OCI-LY7 (cell line): Measurements from ENCODE around the gene KANSL1. TPM values are rescaled to one million over a fixed set of nuclear protein-coding genes. Genes with fewer than 3 reads are reported as not detected.
"Not testable (repeated sequence)": the region's sequence is repeated elsewhere in the genome, so short reads cannot be mapped to it uniquely, and the experiment has no call there.

Source experiments
- BruUV-seq: library from RNA; stranded (reverse); fragments of 400-500 nt; replicated peaks from 2 replicates; lab custom pipeline; 2021; lab: Mats Ljungman, UMichigan
- CTCF ChIA-PET: fragments of 300-600 bp; sonication (Branson Sonifier 250); formaldehyde crosslinking; loops from one replicate; lab custom pipeline; 2022; ENCODE audit warnings: antibody characterized with exemption; ENCODE audit not compliant: unreplicated experiment; lab: Charles Lee
- POLR2A ChIA-PET: fragments of 300-600 bp; sonication (Branson Sonifier 250); formaldehyde crosslinking; loops from one replicate; lab custom pipeline; 2022; ENCODE audit warnings: antibody characterized with exemption; lab: Charles Lee
- DNase-seq: peaks from one replicate; pipeline ENCODE4 v3.0.0-alpha.2; 2015; ENCODE audit warnings: low spot score
- H2AFZ ChIP-seq: fragments of 200-600 bp; sonication (generic), shearing (Covaris generic); 2 replicates; pipeline ENCODE4 v1.6.1; 2014; ENCODE audit warnings: mild to moderate bottlenecking, antibody characterized with exemption, low read length, moderate library complexity
- H3K27ac ChIP-seq: fragments of 200-600 bp; sonication (generic); 2 replicates; pipeline ENCODE4 v1.5.1; 2014; ENCODE audit warnings: mixed run types, low read depth, mild to moderate bottlenecking, moderate library complexity, low read length, inconsistent platforms; ENCODE audit not compliant: poor library complexity, severe bottlenecking
- H3K36me3 ChIP-seq: fragments of 200-600 bp; sonication (generic); 2 replicates; pipeline ENCODE4 v1.6.1; 2014; ENCODE audit warnings: mild to moderate bottlenecking, antibody characterized with exemption, low read length, moderate library complexity, mixed read lengths; ENCODE audit not compliant: insufficient read depth
- H3K4me1 ChIP-seq: fragments of 200-600 bp; sonication (generic); 2 replicates; pipeline ENCODE4 v1.5.1; 2014; ENCODE audit warnings: mild to moderate bottlenecking, low read length; ENCODE audit not compliant: insufficient read depth, poor library complexity, severe bottlenecking
- H3K4me2 ChIP-seq: fragments of 200-600 bp; sonication (generic); 2 replicates; pipeline ENCODE4 v1.6.1; 2014; ENCODE audit warnings: mild to moderate bottlenecking, low read length
- H3K4me3 ChIP-seq: fragments of 200-600 bp; sonication (generic); 2 replicates; pipeline ENCODE4 v1.5.1; 2014; ENCODE audit warnings: mild to moderate bottlenecking, low read depth, low read length; ENCODE audit not compliant: poor library complexity, severe bottlenecking
- H3K79me2 ChIP-seq: fragments of 200-600 bp; sonication (generic); 2 replicates; pipeline ENCODE4 v1.6.1; 2016; ENCODE audit warnings: low read depth, mild to moderate bottlenecking, low read length, moderate library complexity, mixed read lengths; ENCODE audit not compliant: insufficient read depth
- H3K9me2 ChIP-seq: fragments of 200-600 bp; sonication (generic); 2 replicates; pipeline ENCODE4 v1.6.1; 2016; ENCODE audit warnings: mild to moderate bottlenecking, low read length, mixed read lengths; ENCODE audit not compliant: insufficient read depth
- H3K9me3 ChIP-seq: fragments of 200-600 bp; sonication (generic); 2 replicates; pipeline ENCODE4 v1.6.1; 2014; ENCODE audit warnings: mild to moderate bottlenecking, mixed run types, low read length, mixed read lengths
- H4K20me1 ChIP-seq: fragments of 200-600 bp; sonication (generic); 2 replicates; pipeline ENCODE4 v1.6.1; 2014; ENCODE audit warnings: mild to moderate bottlenecking, antibody characterized with exemption, low read length, moderate library complexity, mixed read lengths; ENCODE audit not compliant: insufficient read depth
- EZH2phosphoT487 ChIP-seq: fragments of 200-600 bp; sonication (generic); IDR thresholded peaks from 2 replicates; pipeline ENCODE4 v1.6.1; 2018; ENCODE audit warnings: low read depth, borderline replicate concordance, mild to moderate bottlenecking, mixed run types, antibody characterized with exemption, low read length, moderate library complexity, mixed read lengths
- intact Hi-C: fragments of 100-400 bp; cut with micrococcal nuclease; formaldehyde crosslinking; loops from one replicate; pipeline ENCODE4 v1.10.0; 2022; ENCODE audit not compliant: unreplicated experiment
- total RNA-seq, 2 experiments: library from RNA; depleted of rRNA in 1 of 2; stranded (reverse); fragments of >200 nt in 1 of 2; shearing (Covaris generic) in 1 of 2; gene quantifications; 2 replicates each; pipeline ENCODE4 v1.2.3, GENCODE V29; 2014 to 2022
- TF ChIP-seq, protein P1 (sequence below): fragments of 200-600 bp; sonication (generic); conservative IDR thresholded peaks from 2 replicates; pipeline ENCODE4 v1.5.1; 2014; ENCODE audit warnings: mild to moderate bottlenecking, antibody characterized with exemption, low read length, moderate library complexity, mixed read lengths

Gene KANSL1
- total RNA-seq, 2 experiments from 2014 or later: 96.9 to 129 TPM

GRCh38 chr17:46115699-46116098, 77.5 kb downstream of the KANSL1 start:
- H3K79me2 ChIP-seq: peaks cover 94% of the 10 kb centered on the region
- no peak overlapping the region for H3K27ac ChIP-seq
- H3K36me3 ChIP-seq: peaks cover 21% of the 10 kb centered on the region; the same call in 1 of the 2 replicates
- H3K4me2 ChIP-seq: no peak overlapping the region
- H3K4me3 ChIP-seq: no peak overlapping the region
- DNase-seq: no peak
- H3K9me3 ChIP-seq: no peaks in the 10 kb centered on the region
- POLR2A ChIA-PET: no interaction called here
- intact Hi-C loops: no loop called here
- BruUV-seq: no TSS peak
- H4K20me1 ChIP-seq: peaks cover 44% of the 10 kb centered on the region; the same call in 1 of the 2 replicates
- no peak overlapping the region for H2AFZ ChIP-seq
- CTCF ChIA-PET: no interaction called here
- H3K9me2 ChIP-seq: no peaks in the 10 kb centered on the region
- H3K4me1 ChIP-seq: peaks cover under 1% of the 10 kb centered on the region
- TF ChIP-seq EZH2phosphoT487: no peak
- TF ChIP-seq, protein P1, sequence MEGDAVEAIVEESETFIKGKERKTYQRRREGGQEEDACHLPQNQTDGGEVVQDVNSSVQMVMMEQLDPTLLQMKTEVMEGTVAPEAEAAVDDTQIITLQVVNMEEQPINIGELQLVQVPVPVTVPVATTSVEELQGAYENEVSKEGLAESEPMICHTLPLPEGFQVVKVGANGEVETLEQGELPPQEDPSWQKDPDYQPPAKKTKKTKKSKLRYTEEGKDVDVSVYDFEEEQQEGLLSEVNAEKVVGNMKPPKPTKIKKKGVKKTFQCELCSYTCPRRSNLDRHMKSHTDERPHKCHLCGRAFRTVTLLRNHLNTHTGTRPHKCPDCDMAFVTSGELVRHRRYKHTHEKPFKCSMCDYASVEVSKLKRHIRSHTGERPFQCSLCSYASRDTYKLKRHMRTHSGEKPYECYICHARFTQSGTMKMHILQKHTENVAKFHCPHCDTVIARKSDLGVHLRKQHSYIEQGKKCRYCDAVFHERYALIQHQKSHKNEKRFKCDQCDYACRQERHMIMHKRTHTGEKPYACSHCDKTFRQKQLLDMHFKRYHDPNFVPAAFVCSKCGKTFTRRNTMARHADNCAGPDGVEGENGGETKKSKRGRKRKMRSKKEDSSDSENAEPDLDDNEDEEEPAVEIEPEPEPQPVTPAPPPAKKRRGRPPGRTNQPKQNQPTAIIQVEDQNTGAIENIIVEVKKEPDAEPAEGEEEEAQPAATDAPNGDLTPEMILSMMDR: no peak

DNA sequence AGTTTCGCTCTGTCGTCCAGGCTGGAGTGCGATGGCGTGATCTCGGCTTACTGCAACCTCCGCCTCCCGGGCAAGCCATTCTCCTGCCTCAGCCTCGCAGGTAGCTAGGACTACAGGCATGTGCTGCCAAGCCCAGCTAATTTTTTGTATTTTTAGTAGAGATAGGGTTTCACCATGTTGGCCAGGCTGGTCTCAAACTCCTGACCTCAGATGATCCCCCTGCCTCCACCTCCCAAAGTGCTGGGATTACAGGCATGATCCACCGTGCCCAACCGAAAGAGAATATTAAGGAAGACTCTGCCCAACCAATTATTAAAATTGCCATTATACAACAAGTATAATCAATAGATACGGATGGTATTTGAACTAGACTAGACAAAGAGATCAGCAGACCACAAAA, 82.0 kb downstream of the KANSL1 start:
- CTCF ChIA-PET, DNase-seq, POLR2A ChIA-PET: not testable (repeated sequence)

DNA sequence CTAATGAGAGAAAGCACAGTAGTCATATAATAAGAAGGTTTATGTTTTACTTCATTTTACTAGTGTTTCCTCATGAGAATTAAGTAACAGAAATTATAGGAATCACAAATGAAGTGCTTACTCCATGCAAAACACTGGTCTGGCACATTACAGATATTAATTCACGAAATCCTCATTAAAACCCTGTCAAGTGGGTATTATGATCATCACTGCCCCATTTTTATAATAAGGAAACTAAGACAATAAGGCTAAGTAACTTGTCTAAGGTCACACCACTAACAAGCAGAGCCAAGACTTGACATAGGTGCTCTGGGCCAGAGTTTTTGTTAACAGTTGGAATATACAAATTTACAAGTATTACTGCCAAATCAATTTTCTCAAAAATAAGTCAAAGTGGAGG, 83.0 kb downstream of the KANSL1 start:
- Histone ChIP-seq H3K27ac (no peak overlapping the region), H4K20me1 (peaks cover 53% of the 10 kb centered on the region)

More for the DNA sequence above, 82.0 kb downstream of the KANSL1 start:
- intact Hi-C loops, H3K27ac ChIP-seq, H3K9me3 ChIP-seq, H3K4me3 ChIP-seq, H3K4me2 ChIP-seq, BruUV-seq, H3K9me2 ChIP-seq, H3K4me1 ChIP-seq, H2AFZ ChIP-seq: not testable (repeated sequence)
- Histone ChIP-seq H3K36me3 (peaks cover 14% of the 10 kb centered on the region; the same call in 1 of the 2 replicates), H3K79me2 (peaks cover 94% of the 10 kb centered on the region), H4K20me1 (peaks cover 53% of the 10 kb centered on the region)

More for the DNA sequence above, 83.0 kb downstream of the KANSL1 start:
- peaks cover 17% of the 10 kb centered on the region; the same call in 1 of the 2 replicates for H3K36me3 ChIP-seq
- H3K79me2 ChIP-seq: peaks cover 94% of the 10 kb centered on the region
- H3K4me2 ChIP-seq: no peak overlapping the region
- BruUV-seq: no TSS peak
- no peaks in the 10 kb centered on the region for H3K9me3 ChIP-seq
- ChIA-PET POLR2A (no interaction called here), CTCF (no interaction called here)
- no peaks in the 10 kb centered on the region for H3K4me1 ChIP-seq
- H2AFZ ChIP-seq: no peak overlapping the region
- no peak overlapping the region for H3K4me3 ChIP-seq
- intact Hi-C loops: no loop called here
- no peak for TF ChIP-seq EZH2phosphoT487
- TF ChIP-seq, protein P1: no peak
- DNase-seq: no peak
- no peaks in the 10 kb centered on the region for H3K9me2 ChIP-seq
